Peyer's patch (tissue), 4 donors: ENCODE results near the gene SLC35D2. TPM values are rescaled to one million over a fixed set of nuclear protein-coding genes. Genes with fewer than 3 reads are reported as not detected.

ENCODE experiments used
- DNase-seq, 3 donors: peaks; one replicate each; pipeline ENCODE4 v3.0.0-alpha.2; 2017 to 2019
- H3K27ac ChIP-seq, 4 donors: fragments of 200-600 bp; sonication (generic); one replicate each; pipeline ENCODE4 v1.5.1; 2016 to 2019
- H3K27me3 ChIP-seq, 2 donors: fragments of 200-600 bp; sonication (generic); one replicate each; pipeline ENCODE4 v1.5.1; 2019
- H3K36me3 ChIP-seq, 3 donors: fragments of 200-600 bp; sonication (generic); one replicate each; pipeline ENCODE4 v1.5.1; 2016 to 2019
- H3K4me1 ChIP-seq, 4 donors: fragments of 200-600 bp; sonication (generic); one replicate each; pipeline ENCODE4 v1.5.1; 2016 to 2019
- H3K4me3 ChIP-seq, 4 donors: fragments of 200-600 bp; sonication (generic); 1 replicate in 3 of 4; 2 replicates in 1 of 4; pipeline ENCODE4 v1.5.1; 2016 to 2019; ENCODE audit warnings: mild to moderate bottlenecking in 1 of 4
- H3K9me3 ChIP-seq, 4 donors: fragments of 200-600 bp; sonication (generic); one replicate each; pipeline ENCODE4 v1.5.1; 2016 to 2019; ENCODE audit warnings: mild to moderate bottlenecking in 1 of 4
- POLR2A ChIP-seq, 2 donors: fragments of 450-650 bp; IDR thresholded peaks; one replicate each; pipeline ENCODE4 v1.5.1; 2017; ENCODE audit warnings: antibody characterized with exemption in 2 of 2, mild to moderate bottlenecking in 2 of 2, moderate library complexity in 2 of 2
- total RNA-seq, 4 donors: library from RNA; depleted of rRNA; stranded (reverse); fragments of >200 nt; gene quantifications; one replicate each; pipeline ENCODE4 v1.1.0, GENCODE V29; 2016
- TF ChIP-seq, protein P1 (sequence below), 6 experiments: fragments of 450-650 bp in 4 of 6; fragments of 200-600 bp in 2 of 6; sonication (generic) in 1 of 6; IDR thresholded peaks; one replicate each; pipeline ENCODE4 v1.5.1; 2017 to 2019; ENCODE audit warnings: antibody characterized with exemption in 6 of 6, mild to moderate bottlenecking in 3 of 6, moderate library complexity in 1 of 6

The SLC35D2 gene
- total RNA-seq, 4 donors from 2014 or later, result 38.8 to 140 (median 84.9) TPM

DNA sequence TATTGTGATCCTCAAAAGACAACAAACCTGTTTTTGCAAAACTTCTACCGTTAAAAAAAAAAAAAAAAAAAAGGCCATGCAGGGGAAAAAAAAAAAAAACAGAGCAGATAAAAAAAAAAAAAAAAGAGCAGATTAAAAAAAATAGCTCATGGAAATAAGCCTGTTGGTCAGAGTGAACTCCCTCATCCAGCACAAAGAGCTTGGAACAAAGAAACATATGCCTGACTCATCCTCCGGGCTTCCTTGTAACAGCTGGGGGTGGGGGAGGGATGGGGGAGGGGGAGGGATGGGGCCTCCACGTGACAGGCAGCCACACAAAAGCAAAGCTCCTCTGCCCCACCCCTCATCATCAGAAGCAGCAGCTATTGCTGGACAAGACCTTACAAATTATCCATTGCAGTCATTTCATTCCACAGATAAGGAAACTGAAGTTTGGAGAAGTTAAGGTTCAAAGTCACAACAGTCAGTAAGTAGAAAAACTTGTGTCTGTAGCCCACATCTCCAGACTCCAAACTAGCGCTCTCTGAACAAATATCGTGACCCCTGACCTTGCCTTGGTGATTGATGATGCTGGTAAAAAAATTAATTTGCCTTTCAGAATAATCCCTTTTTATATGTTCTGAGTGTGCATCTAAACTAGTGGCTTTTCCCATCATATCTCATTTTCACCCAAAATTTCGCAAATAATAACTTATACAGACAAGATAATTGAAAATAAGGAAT, 38.9 kb downstream of the SLC35D2 start:
- Histone ChIP-seq H3K9me3 (no peaks in the 10 kb centered on the region), H3K36me3 (peaks cover 0 to 29% (median 0%) of the 10 kb centered on the region in 3 donors), H3K27ac (peak overlapping the region in 2 of 4 donors; percentile 51 to 65), H3K4me1 (peaks cover 0 to 27% (median 0%) of the 10 kb centered on the region in 4 donors), H3K4me3 (no peak overlapping the region), H3K27me3 (no peaks in the 10 kb centered on the region)
- TF ChIP-seq, protein P1, sequence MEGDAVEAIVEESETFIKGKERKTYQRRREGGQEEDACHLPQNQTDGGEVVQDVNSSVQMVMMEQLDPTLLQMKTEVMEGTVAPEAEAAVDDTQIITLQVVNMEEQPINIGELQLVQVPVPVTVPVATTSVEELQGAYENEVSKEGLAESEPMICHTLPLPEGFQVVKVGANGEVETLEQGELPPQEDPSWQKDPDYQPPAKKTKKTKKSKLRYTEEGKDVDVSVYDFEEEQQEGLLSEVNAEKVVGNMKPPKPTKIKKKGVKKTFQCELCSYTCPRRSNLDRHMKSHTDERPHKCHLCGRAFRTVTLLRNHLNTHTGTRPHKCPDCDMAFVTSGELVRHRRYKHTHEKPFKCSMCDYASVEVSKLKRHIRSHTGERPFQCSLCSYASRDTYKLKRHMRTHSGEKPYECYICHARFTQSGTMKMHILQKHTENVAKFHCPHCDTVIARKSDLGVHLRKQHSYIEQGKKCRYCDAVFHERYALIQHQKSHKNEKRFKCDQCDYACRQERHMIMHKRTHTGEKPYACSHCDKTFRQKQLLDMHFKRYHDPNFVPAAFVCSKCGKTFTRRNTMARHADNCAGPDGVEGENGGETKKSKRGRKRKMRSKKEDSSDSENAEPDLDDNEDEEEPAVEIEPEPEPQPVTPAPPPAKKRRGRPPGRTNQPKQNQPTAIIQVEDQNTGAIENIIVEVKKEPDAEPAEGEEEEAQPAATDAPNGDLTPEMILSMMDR (IDR thresholded peaks at IDR 0.05), result no peak
- no peak for TF ChIP-seq POLR2A (IDR thresholded peaks at IDR 0.05)
- peak in 2 of 3 donors; percentile 64 to 77 for DNase-seq

DNA sequence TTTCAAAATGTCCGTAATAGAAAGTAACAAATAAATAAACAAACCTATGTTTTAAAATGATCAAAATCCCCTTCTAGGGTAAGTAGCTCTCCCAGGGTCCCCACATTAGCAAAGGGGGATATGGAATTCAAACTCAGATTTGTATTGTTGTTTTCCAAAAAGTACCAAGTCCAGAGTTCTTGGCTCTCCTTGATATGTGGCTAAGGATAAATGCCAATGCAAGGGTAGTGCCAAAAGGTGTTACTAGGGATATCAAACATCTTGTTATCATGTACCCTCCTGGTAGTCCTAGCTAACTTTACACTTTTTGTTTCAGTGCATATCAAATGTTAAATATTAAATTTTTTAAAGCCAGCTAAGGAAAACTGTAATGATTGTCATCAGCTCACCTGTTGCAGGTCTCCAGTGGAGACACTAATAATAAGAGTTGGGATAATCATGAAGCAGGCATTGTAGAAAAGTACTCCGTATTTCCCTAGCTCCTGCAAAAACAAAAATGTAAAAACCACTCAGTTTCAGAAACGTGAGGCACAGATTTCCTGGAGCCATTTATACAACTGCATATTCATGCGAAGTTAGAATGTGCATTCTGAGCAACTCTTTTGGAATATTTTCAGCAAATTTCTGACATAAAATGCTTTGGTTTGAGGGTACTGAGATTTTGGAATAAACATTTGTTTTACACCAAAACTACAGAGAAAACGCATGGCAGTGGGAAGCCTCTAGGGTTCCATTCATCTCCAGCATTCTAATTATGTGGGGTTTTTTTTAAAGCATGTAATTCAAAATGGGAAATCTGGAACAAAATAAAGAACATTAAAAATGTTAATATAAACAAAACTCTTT, 39.8 kb downstream of the SLC35D2 start:
- peak overlapping the region in 2 of 4 donors; percentile 12 for H3K27ac ChIP-seq
- TF ChIP-seq, protein P1 (IDR thresholded peaks at IDR 0.05), result no peak
- TF ChIP-seq POLR2A (IDR thresholded peaks at IDR 0.05), result no peak
- DNase-seq, result no peak
- H3K9me3 ChIP-seq, result no peaks in the 10 kb centered on the region
- H3K4me1 ChIP-seq, result peaks cover 0 to 33% (median 0%) of the 10 kb centered on the region in 4 donors
- no peaks in the 10 kb centered on the region for H3K27me3 ChIP-seq
- H3K4me3 ChIP-seq, result no peak overlapping the region
- H3K36me3 ChIP-seq, result peaks cover 0 to 21% (median 0%) of the 10 kb centered on the region in 3 donors

DNA sequence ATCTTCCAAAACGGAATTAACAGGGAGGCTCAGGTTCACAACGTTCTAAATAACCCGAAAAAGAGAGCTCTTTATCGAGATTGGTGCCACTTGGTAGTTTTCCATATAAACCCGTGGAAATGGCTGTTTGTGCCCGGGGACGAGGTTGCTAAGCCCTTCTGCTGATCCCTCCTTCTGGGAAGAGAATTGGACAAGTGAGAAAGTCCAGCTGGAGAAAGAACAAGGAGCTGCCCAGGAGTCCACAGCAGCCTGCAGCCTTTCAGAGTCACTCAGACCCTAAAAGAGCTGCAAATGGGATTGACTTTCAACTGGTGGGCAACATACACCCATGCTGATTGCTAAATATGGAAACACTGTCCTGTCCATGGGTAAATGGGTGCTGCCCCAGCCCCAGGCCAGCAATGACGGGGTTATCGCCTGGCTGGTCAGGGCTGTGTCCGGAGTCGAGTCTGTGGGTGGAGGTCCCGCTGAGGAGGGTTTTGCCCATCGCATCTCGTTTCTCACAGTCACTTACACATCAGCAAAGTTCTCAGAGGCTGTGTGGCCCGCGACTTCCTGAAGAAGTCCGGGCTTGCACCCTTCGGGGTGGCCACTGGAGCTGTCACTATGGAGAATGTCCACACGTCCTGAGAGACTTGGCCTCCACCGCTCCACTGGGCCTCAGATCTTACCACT, 40.8 kb downstream of the SLC35D2 start:
- H3K9me3 ChIP-seq, result no peaks in the 10 kb centered on the region
- DNase-seq, result no peak
- no peak for TF ChIP-seq POLR2A (IDR thresholded peaks at IDR 0.05)
- TF ChIP-seq, protein P1 (IDR thresholded peaks at IDR 0.05), result no peak
- peaks cover 0 to 33% (median 0%) of the 10 kb centered on the region in 4 donors for H3K4me1 ChIP-seq
- H3K27me3 ChIP-seq, result no peaks in the 10 kb centered on the region
- peaks cover 0 to 14% (median 0%) of the 10 kb centered on the region in 3 donors for H3K36me3 ChIP-seq
- peak overlapping the region in 2 of 4 donors; percentile 12 to 13 for H3K27ac ChIP-seq
- no peak overlapping the region for H3K4me3 ChIP-seq

DNA sequence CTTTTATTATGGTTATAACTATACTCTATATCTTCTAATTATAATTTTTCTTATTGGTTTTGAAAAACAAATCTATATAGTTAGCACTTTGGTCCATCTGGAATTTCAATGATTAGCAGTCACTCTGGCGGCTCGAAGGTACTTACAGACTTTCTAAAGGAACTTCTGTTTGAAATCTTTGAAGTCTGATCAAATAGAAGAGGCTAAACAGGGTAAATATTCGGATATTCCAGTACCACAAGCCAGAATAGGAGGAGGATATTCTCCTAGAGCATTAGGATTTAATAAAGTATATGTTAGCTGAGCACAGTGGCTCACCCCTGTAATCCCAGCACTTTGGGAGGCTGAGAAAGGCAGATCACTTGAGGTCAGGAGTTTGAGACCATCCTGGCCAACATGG, 42.8 kb downstream of the SLC35D2 start:
- peaks cover 0 to 33% (median 0%) of the 10 kb centered on the region in 4 donors for H3K4me1 ChIP-seq
- no peak for TF ChIP-seq POLR2A (IDR thresholded peaks at IDR 0.05)
- TF ChIP-seq, protein P1 (IDR thresholded peaks at IDR 0.05), result no peak
- H3K9me3 ChIP-seq, result no peaks in the 10 kb centered on the region
- H3K36me3 ChIP-seq, result peaks cover 0 to 17% (median 0%) of the 10 kb centered on the region in 3 donors
- no peaks in the 10 kb centered on the region for H3K27me3 ChIP-seq
- no peak for DNase-seq
- peak overlapping the region in 1 of 4 donors; percentile 63 for H3K27ac ChIP-seq
- H3K4me3 ChIP-seq, result no peak overlapping the region

DNA sequence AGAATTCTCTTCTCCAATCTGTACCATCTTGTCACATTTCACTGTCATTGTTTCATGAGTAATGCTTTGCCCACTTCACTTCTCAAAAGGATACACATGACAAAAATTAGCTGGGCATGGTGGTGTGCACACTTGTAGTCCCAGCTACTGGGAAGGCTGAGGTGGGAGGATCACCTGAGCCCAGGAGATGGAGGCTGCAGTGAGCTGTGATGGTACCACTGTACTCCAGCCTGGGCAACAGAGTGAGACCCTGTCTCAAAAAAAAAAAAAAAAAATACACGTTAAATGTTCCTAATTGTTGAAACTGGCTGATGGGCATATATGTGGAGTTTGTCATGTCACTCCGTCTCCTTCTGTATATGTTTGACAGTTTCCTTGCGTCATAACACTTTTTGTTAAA, 45.2 kb downstream of the SLC35D2 start:
- no peak for TF ChIP-seq POLR2A (IDR thresholded peaks at IDR 0.05)
- TF ChIP-seq, protein P1 (IDR thresholded peaks at IDR 0.05), result no peak
- peaks cover 0 to 24% (median 0%) of the 10 kb centered on the region in 4 donors for H3K4me1 ChIP-seq
- DNase-seq, result no peak
- peaks cover 0 to 20% (median 0%) of the 10 kb centered on the region in 3 donors for H3K36me3 ChIP-seq
- no peaks in the 10 kb centered on the region for H3K9me3 ChIP-seq
- no peaks in the 10 kb centered on the region for H3K27me3 ChIP-seq
- no peak overlapping the region for H3K4me3 ChIP-seq
- H3K27ac ChIP-seq, result no peak overlapping the region
